ENCODE data around the gene AUTS2.

Gene AUTS2

GRCh38 chr7:70071766-70072165 is 473.5 kb downstream of the AUTS2 start:
- no peak for DNase-seq (ENCODE audit: low spot score)

GRCh38 chr7:70072220-70072619 is 473.9 kb downstream of the AUTS2 start:
- Histone ChIP-seq H3K4me1 (ENCODE audit: insufficient read depth, poor library complexity, severe bottlenecking) (no peaks in the 10 kb centered on the region), H3K27ac (ENCODE audit: poor library complexity, severe bottlenecking) (no peak overlapping the region), H3K36me3 (ENCODE audit: low read depth) (no peaks in the 10 kb centered on the region), H3K27me3 (ENCODE audit: insufficient read depth, poor library complexity, severe bottlenecking) (no peaks in the 10 kb centered on the region), H3K4me3 (ENCODE audit: severe bottlenecking) (no peak overlapping the region), H3K9me3 (ENCODE audit: severe bottlenecking) (no peaks in the 10 kb centered on the region)
- ATAC-seq (ENCODE audit: low read depth) (no peak), DNase-seq (ENCODE audit: low spot score) (no peak)
- TF ChIP-seq CTCF (IDR thresholded peaks at IDR 0.05; ENCODE audit: poor library complexity, severe bottlenecking): no peak

More at GRCh38 chr7:70071766-70072165, 473.5 kb downstream of the AUTS2 start:
- Histone ChIP-seq H3K27ac (ENCODE audit: poor library complexity, severe bottlenecking) (no peak overlapping the region), H3K4me3 (ENCODE audit: severe bottlenecking) (no peak overlapping the region), H3K4me1 (ENCODE audit: insufficient read depth, poor library complexity, severe bottlenecking) (no peaks in the 10 kb centered on the region), H3K36me3 (ENCODE audit: low read depth) (no peaks in the 10 kb centered on the region), H3K27me3 (ENCODE audit: insufficient read depth, poor library complexity, severe bottlenecking) (no peaks in the 10 kb centered on the region), H3K9me3 (ENCODE audit: severe bottlenecking) (no peaks in the 10 kb centered on the region)
- no peak for TF ChIP-seq CTCF (IDR thresholded peaks at IDR 0.05; ENCODE audit: poor library complexity, severe bottlenecking)
- ATAC-seq (ENCODE audit: low read depth): no peak

GRCh38 chr7:70076325-70076724 is 478.1 kb downstream of the AUTS2 start:
- Histone ChIP-seq H3K4me1 (ENCODE audit: insufficient read depth, poor library complexity, severe bottlenecking) (no peaks in the 10 kb centered on the region), H3K27me3 (ENCODE audit: insufficient read depth, poor library complexity, severe bottlenecking) (no peaks in the 10 kb centered on the region), H3K9me3 (ENCODE audit: severe bottlenecking) (no peaks in the 10 kb centered on the region), H3K4me3 (ENCODE audit: severe bottlenecking) (no peak overlapping the region), H3K27ac (ENCODE audit: poor library complexity, severe bottlenecking) (no peak overlapping the region), H3K36me3 (ENCODE audit: low read depth) (no peaks in the 10 kb centered on the region)
- DNase-seq (ENCODE audit: low spot score) (no peak), ATAC-seq (ENCODE audit: low read depth) (no peak)
- no peak for TF ChIP-seq CTCF (IDR thresholded peaks at IDR 0.05; ENCODE audit: poor library complexity, severe bottlenecking)

- Histone ChIP-seq H3K27me3 (ENCODE audit: insufficient read depth, poor library complexity, severe bottlenecking) (no peaks in the 10 kb centered on the region), H3K27ac (ENCODE audit: poor library complexity, severe bottlenecking) (no peak overlapping the region), H3K4me3 (ENCODE audit: severe bottlenecking) (no peak overlapping the region), H3K36me3 (ENCODE audit: low read depth) (no peaks in the 10 kb centered on the region), H3K9me3 (ENCODE audit: severe bottlenecking) (no peaks in the 10 kb centered on the region), H3K4me1 (ENCODE audit: insufficient read depth, poor library complexity, severe bottlenecking) (no peaks in the 10 kb centered on the region)
- ATAC-seq (ENCODE audit: low read depth) (no peak), DNase-seq (ENCODE audit: low spot score) (no peak)
- no peak for TF ChIP-seq CTCF (IDR thresholded peaks at IDR 0.05; ENCODE audit: poor library complexity, severe bottlenecking)
These were observed 483.9 kb downstream of the AUTS2 start for GRCh38 chr7:70082099-70082611.

- no peak for DNase-seq (ENCODE audit: low spot score)
- H3K27ac ChIP-seq (ENCODE audit: poor library complexity, severe bottlenecking): no peak overlapping the region
- H3K36me3 ChIP-seq (ENCODE audit: low read depth): no peaks in the 10 kb centered on the region
- H3K27me3 ChIP-seq (ENCODE audit: insufficient read depth, poor library complexity, severe bottlenecking): no peaks in the 10 kb centered on the region
- ATAC-seq (ENCODE audit: low read depth): no peak
- H3K9me3 ChIP-seq (ENCODE audit: severe bottlenecking): no peaks in the 10 kb centered on the region
- TF ChIP-seq CTCF (IDR thresholded peaks at IDR 0.05; ENCODE audit: poor library complexity, severe bottlenecking): no peak
- H3K4me3 ChIP-seq (ENCODE audit: severe bottlenecking): no peak overlapping the region
- no peaks in the 10 kb centered on the region for H3K4me1 ChIP-seq (ENCODE audit: insufficient read depth, poor library complexity, severe bottlenecking)
These were observed 493.1 kb downstream of the AUTS2 start for GRCh38 chr7:70091362-70091761.
